GM06990 (cell line): ENCODE results near the gene FARP2.

Experiments
- DNase-seq: peaks from one replicate; pipeline ENCODE4 v3.0.0-alpha.2; 2011; ENCODE audit not compliant: insufficient read length; ENCODE audit errors: extremely low read depth
- H3K27me3 ChIP-seq: replicated peaks from 2 replicates; pipeline ENCODE4 v1.6.0; 2011; ENCODE audit warnings: low read length; ENCODE audit not compliant: control insufficient read depth, insufficient read depth
- H3K36me3 ChIP-seq: 2 replicates; pipeline ENCODE4 v1.5.1; 2011; ENCODE audit warnings: low read length; ENCODE audit not compliant: control insufficient read depth, insufficient read depth
- H3K4me3 ChIP-seq: replicated peaks from 2 replicates; pipeline ENCODE4 v1.5.1; 2011; ENCODE audit warnings: low read depth, mild to moderate bottlenecking, control low read depth, low read length
- TF ChIP-seq, protein P1 (sequence below): IDR thresholded peaks from 2 replicates; pipeline ENCODE4 v1.5.1; 2011; ENCODE audit warnings: low read length, control low read depth, mild to moderate bottlenecking, inconsistent platforms; ENCODE audit not compliant: insufficient read depth, poor library complexity, severe bottlenecking

Gene FARP2

GRCh38 chr2:241493092-241493491, 137.0 kb downstream of the FARP2 start:
- Histone ChIP-seq H3K27me3 (no peaks in the 10 kb centered on the region), H3K4me3 (no peak overlapping the region), H3K36me3 (peaks cover 35% of the 10 kb centered on the region)
- no peak for DNase-seq
- TF ChIP-seq, protein P1, sequence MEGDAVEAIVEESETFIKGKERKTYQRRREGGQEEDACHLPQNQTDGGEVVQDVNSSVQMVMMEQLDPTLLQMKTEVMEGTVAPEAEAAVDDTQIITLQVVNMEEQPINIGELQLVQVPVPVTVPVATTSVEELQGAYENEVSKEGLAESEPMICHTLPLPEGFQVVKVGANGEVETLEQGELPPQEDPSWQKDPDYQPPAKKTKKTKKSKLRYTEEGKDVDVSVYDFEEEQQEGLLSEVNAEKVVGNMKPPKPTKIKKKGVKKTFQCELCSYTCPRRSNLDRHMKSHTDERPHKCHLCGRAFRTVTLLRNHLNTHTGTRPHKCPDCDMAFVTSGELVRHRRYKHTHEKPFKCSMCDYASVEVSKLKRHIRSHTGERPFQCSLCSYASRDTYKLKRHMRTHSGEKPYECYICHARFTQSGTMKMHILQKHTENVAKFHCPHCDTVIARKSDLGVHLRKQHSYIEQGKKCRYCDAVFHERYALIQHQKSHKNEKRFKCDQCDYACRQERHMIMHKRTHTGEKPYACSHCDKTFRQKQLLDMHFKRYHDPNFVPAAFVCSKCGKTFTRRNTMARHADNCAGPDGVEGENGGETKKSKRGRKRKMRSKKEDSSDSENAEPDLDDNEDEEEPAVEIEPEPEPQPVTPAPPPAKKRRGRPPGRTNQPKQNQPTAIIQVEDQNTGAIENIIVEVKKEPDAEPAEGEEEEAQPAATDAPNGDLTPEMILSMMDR, result no peak

- DNase-seq, result no peak
- Histone ChIP-seq H3K4me3 (no peak overlapping the region), H3K27me3 (no peaks in the 10 kb centered on the region), H3K36me3 (peaks cover 43% of the 10 kb centered on the region)
- TF ChIP-seq, protein P1, result no peak
Observed at GRCh38 chr2:241494311-241494908, 138.3 kb downstream of the FARP2 start.

GRCh38 chr2:241495172-241496002, 139.3 kb downstream of the FARP2 start:
- TF ChIP-seq, protein P1, result no peak
- no peak for DNase-seq
- no peak overlapping the region for H3K4me3 ChIP-seq
- H3K27me3 ChIP-seq, result no peaks in the 10 kb centered on the region
- peaks cover 43% of the 10 kb centered on the region for H3K36me3 ChIP-seq

DNA sequence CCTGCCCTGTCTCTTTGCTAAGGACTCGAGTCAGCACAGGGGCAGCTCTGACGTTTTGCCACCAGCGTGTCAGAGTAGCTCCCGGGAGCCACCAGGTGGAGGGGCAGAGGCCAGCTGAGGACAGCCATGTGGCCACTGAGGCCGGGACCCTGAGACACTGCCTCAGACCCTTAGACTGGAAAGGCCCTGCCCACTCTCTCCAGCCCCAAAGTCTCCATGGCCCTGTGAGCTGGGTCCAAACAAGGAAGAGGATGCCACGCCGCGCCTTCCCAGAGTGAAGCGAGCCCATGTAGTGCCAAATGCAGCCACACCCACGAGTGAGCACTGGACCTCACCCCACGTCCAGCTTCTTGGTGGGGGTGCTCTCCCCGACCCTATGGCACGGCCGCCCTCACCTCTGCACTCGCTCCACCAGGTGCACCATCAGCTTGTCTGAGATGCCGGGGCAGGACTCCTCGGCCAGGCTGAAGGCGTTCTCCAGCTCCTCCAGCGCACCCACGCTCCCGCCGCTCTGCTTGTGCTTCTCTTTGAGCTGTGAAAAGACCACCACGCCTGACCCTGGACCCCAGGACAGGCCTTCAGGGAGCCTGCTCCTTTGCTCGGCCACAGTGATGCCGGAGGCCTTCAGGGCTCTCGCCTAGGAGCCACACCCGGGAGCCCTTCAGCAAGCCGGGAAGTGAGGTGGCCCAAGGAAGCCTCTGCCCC, 140.1 kb downstream of the FARP2 start:
- DNase-seq, result no peak
- H3K4me3 ChIP-seq, result no peak overlapping the region
- H3K36me3 ChIP-seq, result peaks cover 40% of the 10 kb centered on the region
- no peaks in the 10 kb centered on the region for H3K27me3 ChIP-seq
- TF ChIP-seq, protein P1, result no peak

DNA sequence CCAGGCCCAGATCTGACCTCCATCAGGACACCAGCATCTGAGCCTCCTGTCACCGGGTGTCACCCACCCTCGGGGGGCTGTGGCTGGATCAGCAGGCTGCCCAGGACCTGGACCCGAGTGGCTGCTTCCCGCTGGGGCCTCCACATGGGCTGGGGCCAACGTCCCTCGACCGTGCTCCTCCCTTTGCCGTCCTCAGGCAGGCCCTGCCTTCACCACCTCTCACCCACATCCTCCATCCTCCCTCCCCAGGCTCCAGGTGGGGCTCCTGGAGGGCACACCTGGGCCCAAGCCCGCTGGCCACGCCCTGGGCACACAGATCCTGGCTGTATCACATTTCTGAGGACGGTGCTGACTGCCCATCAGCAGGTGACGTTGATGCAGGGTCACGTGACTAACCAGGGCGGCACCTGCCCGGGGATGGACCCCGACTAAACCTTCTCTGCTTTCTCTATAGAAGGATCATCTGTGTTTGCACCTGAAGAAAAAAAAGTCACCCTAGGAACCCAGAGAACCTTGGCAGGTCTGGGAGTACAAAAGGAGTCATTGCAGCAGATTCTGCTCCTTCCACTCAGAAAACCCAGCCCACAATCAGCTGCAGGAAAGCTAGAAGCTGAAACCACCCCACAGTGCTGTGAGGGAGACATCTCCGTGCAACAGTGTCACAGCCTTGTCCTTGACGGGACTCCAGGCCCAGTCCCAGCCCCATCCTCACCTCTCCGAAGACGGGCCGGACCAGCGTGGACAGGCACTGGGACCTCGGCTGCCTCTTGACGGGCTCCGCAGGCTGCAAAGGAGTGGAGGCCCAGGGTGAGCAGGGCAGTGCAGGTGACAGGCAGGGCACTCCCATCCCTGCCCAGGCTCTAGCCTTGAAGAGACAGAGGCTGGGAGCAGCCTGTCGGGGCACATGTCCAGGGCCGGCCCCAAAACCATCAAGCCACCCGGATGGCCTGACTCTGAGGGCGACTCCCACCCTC, 141.1 kb downstream of the FARP2 start:
- no peak for DNase-seq
- H3K36me3 ChIP-seq, result peaks cover 35% of the 10 kb centered on the region
- H3K4me3 ChIP-seq, result no peak overlapping the region
- TF ChIP-seq, protein P1, result no peak
- no peaks in the 10 kb centered on the region for H3K27me3 ChIP-seq
